Spleen (tissue), 11 donors: ENCODE data around the gene WSCD2. TPM values are rescaled to one million over a fixed set of nuclear protein-coding genes. Genes with fewer than 3 reads are reported as not detected.

Experiments used
- DNase-seq: peaks from one replicate; pipeline ENCODE4 v3.0.0-alpha.2; 2020
- H3K27ac ChIP-seq, 8 donors: fragments of 200-600 bp; sonication (generic) in 7 of 8; 1 replicate in 4 of 8; 2 replicates in 4 of 8; pipeline versions ENCODE4 v1.5.0 to v1.8.0; 2016 to 2021; ENCODE audit warnings: inconsistent platforms in 4 of 8, mild to moderate bottlenecking in 4 of 8, moderate library complexity in 1 of 8
- H3K27me3 ChIP-seq, 7 donors: fragments of 200-600 bp; sonication (generic) in 6 of 7; replicated peaks in 1 of 7; 1 replicate in 4 of 7; 2 replicates in 3 of 7; pipeline versions ENCODE4 v1.5.0 to v1.8.0; 2016 to 2021; ENCODE audit warnings: inconsistent platforms in 3 of 7, mild to moderate bottlenecking in 1 of 7
- H3K36me3 ChIP-seq, 6 donors: fragments of 200-600 bp; sonication (generic) in 5 of 6; 1 replicate in 4 of 6; 2 replicates in 2 of 6; pipeline versions ENCODE4 v1.5.0 to v1.8.0; 2016 to 2021; ENCODE audit warnings: inconsistent platforms in 2 of 6
- H3K4me1 ChIP-seq, 6 donors: fragments of 200-600 bp; sonication (generic) in 5 of 6; 1 replicate in 3 of 6; 2 replicates in 3 of 6; pipeline versions ENCODE4 v1.5.0 to v1.8.0; 2016 to 2021; ENCODE audit warnings: inconsistent platforms in 3 of 6
- H3K4me3 ChIP-seq, 8 donors: fragments of 200-600 bp; sonication (generic) in 7 of 8; 1 replicate in 4 of 8; 2 replicates in 4 of 8; pipeline versions ENCODE4 v1.5.0 to v1.8.0; 2016 to 2021; ENCODE audit warnings: inconsistent platforms in 4 of 8, mild to moderate bottlenecking in 4 of 8, moderate library complexity in 2 of 8
- H3K9me3 ChIP-seq, 8 donors: fragments of 200-600 bp; sonication (generic) in 7 of 8; 1 replicate in 4 of 8; 2 replicates in 4 of 8; pipeline versions ENCODE4 v1.5.0 to v1.8.0; 2016 to 2021; ENCODE audit warnings: inconsistent platforms in 4 of 8
- CTCF ChIP-seq, 11 experiments: fragments of 200-600 bp in 7 of 11; fragments of 450-650 bp in 4 of 11; sonication (generic) in 4 of 11; IDR thresholded peaks in 8 of 11; conservative IDR thresholded peaks in 3 of 11; 1 replicate in 7 of 11; 2 replicates in 4 of 11; pipeline versions ENCODE4 v1.4.0 to v1.8.0; 2016 to 2021; ENCODE audit warnings: antibody characterized with exemption in 11 of 11, inconsistent platforms in 4 of 11, mild to moderate bottlenecking in 1 of 11
- POLR2A ChIP-seq, 3 donors: fragments of 450-650 bp; IDR thresholded peaks; one replicate each; pipeline ENCODE4 v1.5.1; 2017; ENCODE audit warnings: antibody characterized with exemption in 3 of 3, mild to moderate bottlenecking in 1 of 3
- POLR2AphosphoS5 ChIP-seq, 3 donors: sonication (generic); formaldehyde crosslinking; IDR thresholded peaks; one replicate each; pipeline ENCODE4 v1.5.1; 2017; ENCODE audit warnings: antibody characterized with exemption in 3 of 3
- WGBS, 5 donors: extraction: QIAGEN DNeasy Blood & Tissue Kit in 3 of 5; methylation state at CpG; one replicate each; pipeline versions ENCODE4 v1.1.5 to v1.1.7; 2013 to 2018; 5-methylcytosine and 5-hydroxymethylcytosine counted together
- intact Hi-C: fragments of 100-400 bp; cut with DNase I; formaldehyde crosslinking; loops from one replicate; pipeline ENCODE4 v1.15.0; 2023; ENCODE audit warnings: low total_unique reads
- polyA plus RNA-seq, 3 donors: library from polyadenylated mRNA; stranded (reverse); fragments of 200-250 nt; gene quantifications; one replicate each; pipeline ENCODE4 v1.2.1, GENCODE V29; 2013
- total RNA-seq, 7 donors: library from RNA; depleted of rRNA in 3 of 7; stranded (reverse); fragments of >200 nt in 3 of 7; fragmentation: NEBNext Ultra II Directional in 4 of 7; extraction: Animal tissue kit (Norgen Biotek cat#: 25700) in 4 of 7; gene quantifications; one replicate each; pipeline versions ENCODE4 v1.1.0 to v1.2.1, GENCODE V29; 2016 to 2021
- donor health status: healthy with polysubstance abuse.
- donor health status: DM: no; HTN: no; CAD: no; lungs with moderate emphysema.
- donor health status: DM: no; HTN: no; CAD: no.
- donor health status: Bipolar disorder and iron deficiency.
- donor health status: healthy.
- donor health status: DM: no; HTN: no; CAD: no.
- donor health status: DM: yes; HTN: yes; CAD: no.

WSCD2 gene
- total and polyA plus RNA-seq, 10 donors: 0.09 to 0.60 (median 0.23) TPM; not detected in 1

GRCh38 chr12:108241986-108242703 lies 113.1 kb downstream of the WSCD2 start:
- Histone ChIP-seq H3K4me1 (no peaks in the 10 kb centered on the region), H3K9me3 (peaks cover 0 to 7% (median 0%) of the 10 kb centered on the region in 8 donors), H3K4me3 (no peak overlapping the region), H3K27ac (no peak overlapping the region), H3K27me3 (peaks cover 0 to 38% (median 8%) of the 10 kb centered on the region in 7 donors), H3K36me3 (no peaks in the 10 kb centered on the region)
- intact Hi-C loops: no loop called here
- DNase-seq: no peak
- no peak for TF ChIP-seq POLR2A (IDR thresholded peaks at IDR 0.05)
- TF ChIP-seq CTCF (IDR thresholded peaks at IDR 0.05 in 8 of 11, conservative IDR thresholded peaks at IDR 0.05 in 3 of 11): no peak
- no peak for TF ChIP-seq POLR2AphosphoS5 (IDR thresholded peaks at IDR 0.05)
- 56 to 82% (median 70%) methylated on average over 10 of the region's 10 CpGs for WGBS, 5 donors

- H3K9me3 ChIP-seq: no peaks in the 10 kb centered on the region
- no peak overlapping the region for H3K4me3 ChIP-seq
- TF ChIP-seq POLR2A (IDR thresholded peaks at IDR 0.05) (no peak), POLR2AphosphoS5 (IDR thresholded peaks at IDR 0.05) (no peak), CTCF (IDR thresholded peaks at IDR 0.05 in 8 of 11, conservative IDR thresholded peaks at IDR 0.05 in 3 of 11) (no peak)
- no peaks in the 10 kb centered on the region for H3K4me1 ChIP-seq
- DNase-seq: no peak
- intact Hi-C loops: no loop called here
- H3K36me3 ChIP-seq: no peaks in the 10 kb centered on the region
- WGBS, 5 donors: 76 to 88% (median 83%) methylated on average over 2 of the region's 2 CpGs
- no peak overlapping the region for H3K27ac ChIP-seq
- H3K27me3 ChIP-seq: peaks cover 0 to 50% (median 0%) of the 10 kb centered on the region in 7 donors
Measured at GRCh38 chr12:108247130-108247529, 118.0 kb downstream of the WSCD2 start.

GRCh38 chr12:108248011-108248410 lies 118.9 kb downstream of the WSCD2 start:
- intact Hi-C loops: no loop called here
- Histone ChIP-seq H3K36me3 (no peaks in the 10 kb centered on the region), H3K27me3 (peaks cover 0 to 58% (median 7%) of the 10 kb centered on the region in 7 donors), H3K27ac (no peak overlapping the region), H3K4me3 (no peak overlapping the region), H3K4me1 (no peaks in the 10 kb centered on the region), H3K9me3 (no peaks in the 10 kb centered on the region)
- DNase-seq: no peak
- TF ChIP-seq POLR2A (IDR thresholded peaks at IDR 0.05): no peak
- TF ChIP-seq CTCF (IDR thresholded peaks at IDR 0.05 in 8 of 11, conservative IDR thresholded peaks at IDR 0.05 in 3 of 11): no peak
- 74 to 93% (median 88%) methylated on average over 6 to 13 of the region's 13 CpGs for WGBS, 5 donors

- H3K27ac ChIP-seq: no peak overlapping the region
- intact Hi-C loops: no loop called here
- WGBS, 5 donors: 73 to 89% (median 85%) methylated on average over 7 of the region's 7 CpGs
- H3K4me1 ChIP-seq: no peaks in the 10 kb centered on the region
- DNase-seq: no peak
- no peaks in the 10 kb centered on the region for H3K9me3 ChIP-seq
- peaks cover 0 to 79% (median 7%) of the 10 kb centered on the region in 7 donors for H3K27me3 ChIP-seq
- H3K36me3 ChIP-seq: no peaks in the 10 kb centered on the region
- TF ChIP-seq POLR2AphosphoS5 (IDR thresholded peaks at IDR 0.05) (no peak), POLR2A (IDR thresholded peaks at IDR 0.05) (no peak), CTCF (IDR thresholded peaks at IDR 0.05 in 8 of 11, conservative IDR thresholded peaks at IDR 0.05 in 3 of 11) (no peak)
- no peak overlapping the region for H3K4me3 ChIP-seq
Measured at GRCh38 chr12:108252523-108252922, 123.4 kb downstream of the WSCD2 start.
